Naive thymus-derived CD8-positive, alpha-beta T cell (primary cell): ENCODE data around the gene UROC1. TPM values are rescaled to one million over a fixed set of nuclear protein-coding genes. Genes with fewer than 3 reads are reported as not detected.
"Not testable (repeated sequence)": the region's sequence is repeated elsewhere in the genome, so short reads cannot be mapped to it uniquely, and the experiment has no call there.

Source experiments
- ATAC-seq, 2 donors: fragments of 150-1000 bp; cut with Tn5 transposase in 1 of 2; sonication (Bioruptor Pico), chemical (Tn5 transposase) in 1 of 2; 1 replicate in 1 of 2; 2 replicates in 1 of 2; pipeline ENCODE4 v1.10.0; 2021; ENCODE audit warnings: mild to moderate bottlenecking in 2 of 2, moderate library complexity in 2 of 2
- POLR2A ChIA-PET: fragments of 350-600 bp; sonication (Branson Sonifier 250); formaldehyde crosslinking; loops from one replicate; lab custom pipeline; 2021; ENCODE audit warnings: antibody characterized with exemption; lab: Charles Lee
- DNase-seq, 10 donors: peaks; one replicate each; pipeline versions ENCODE4 v3.0.0 to v3.0.0-alpha.2; 2020 to 2022
- H3K27ac Mint-ChIP-seq, 10 donors: one replicate each; pipeline ENCODE4 v1.8.0; 2020 to 2022; ENCODE audit warnings: mild to moderate bottlenecking in 10 of 10, mixed read lengths in 10 of 10, moderate library complexity in 4 of 10, inconsistent platforms in 1 of 10
- H3K27me3 Mint-ChIP-seq, 5 donors: one replicate each; pipeline ENCODE4 v1.8.0; 2021 to 2022; ENCODE audit warnings: mixed read lengths in 5 of 5
- H3K36me3 Mint-ChIP-seq, 3 donors: one replicate each; pipeline ENCODE4 v1.8.0; 2020 to 2022; ENCODE audit warnings: mixed read lengths in 3 of 3, mild to moderate bottlenecking in 2 of 3, inconsistent platforms in 1 of 3
- H3K4me1 Mint-ChIP-seq, 4 donors: one replicate each; pipeline ENCODE4 v1.8.0; 2021 to 2022; ENCODE audit warnings: mixed read lengths in 4 of 4
- H3K4me3 Mint-ChIP-seq, 10 donors: one replicate each; pipeline ENCODE4 v1.8.0; 2020 to 2022; ENCODE audit warnings: mild to moderate bottlenecking in 10 of 10, mixed read lengths in 10 of 10, moderate library complexity in 6 of 10, inconsistent platforms in 1 of 10
- H3K9me3 Mint-ChIP-seq, 9 donors: one replicate each; pipeline ENCODE4 v1.8.0; 2020 to 2022; ENCODE audit warnings: mixed read lengths in 9 of 9, mild to moderate bottlenecking in 3 of 9, inconsistent platforms in 1 of 9, moderate library complexity in 1 of 9
- polyA plus RNA-seq, 3 donors: library from polyadenylated mRNA; unstranded; fragments of 300-500 nt; fragmentation: Illumina TruSeq; gene quantifications; one replicate each; pipeline ENCODE4 v1.2.3, GENCODE V29; 2021
- total RNA-seq, 8 experiments: library from RNA in 2 of 8; stranded (reverse) in 2 of 8; gene quantifications; one replicate each; pipeline ENCODE4 v1.2.3 and lab custom pipeline; 2021 to 2026

Gene UROC1
- total and polyA plus RNA-seq, 5 experiments from 2014 or later: 0.07 to 0.67 (median 0.11) TPM

- Mint-ChIP-seq H3K4me3 (no peak overlapping the region), H3K36me3 (no peaks in the 10 kb centered on the region), H3K27ac (no peak overlapping the region), H3K4me1 (peaks cover 0 to 9% (median 3%) of the 10 kb centered on the region in 4 donors), H3K27me3 (peaks cover 1 to 25% (median 14%) of the 10 kb centered on the region in 5 donors), H3K9me3 (no peaks in the 10 kb centered on the region)
- DNase-seq: peak in 1 of 10 donors; percentile 51
- POLR2A ChIA-PET: no interaction called here
- ATAC-seq: no peak
Observed at GRCh38 chr3:126536126-126536525, 18.6 kb upstream of the UROC1 start.

GRCh38 chr3:126535636-126536035 lies 18.1 kb upstream of the UROC1 start:
- POLR2A ChIA-PET: no interaction called here
- peaks cover 1 to 21% (median 14%) of the 10 kb centered on the region in 5 donors for H3K27me3 Mint-ChIP-seq
- peaks cover 0 to 5% (median 2%) of the 10 kb centered on the region in 4 donors for H3K4me1 Mint-ChIP-seq
- H3K36me3 Mint-ChIP-seq: no peaks in the 10 kb centered on the region
- ATAC-seq (no peak), DNase-seq (no peak)
- H3K9me3 Mint-ChIP-seq: no peaks in the 10 kb centered on the region
- no peak overlapping the region for H3K27ac Mint-ChIP-seq
- no peak overlapping the region for H3K4me3 Mint-ChIP-seq

GRCh38 chr3:126534716-126535115 lies 17.1 kb upstream of the UROC1 start:
- H3K27ac Mint-ChIP-seq, DNase-seq, H3K4me1 Mint-ChIP-seq, H3K9me3 Mint-ChIP-seq, ATAC-seq, H3K4me3 Mint-ChIP-seq, H3K36me3 Mint-ChIP-seq, POLR2A ChIA-PET: not testable (repeated sequence)
- H3K27me3 Mint-ChIP-seq: peaks cover 1 to 18% (median 11%) of the 10 kb centered on the region in 5 donors

- no peaks in the 10 kb centered on the region for H3K9me3 Mint-ChIP-seq
Observed at GRCh38 chr3:126533506-126533905, 15.9 kb upstream of the UROC1 start.

GRCh38 chr3:126531051-126531330 lies 13.4 kb upstream of the UROC1 start:
- no peak for ATAC-seq

More at GRCh38 chr3:126533506-126533905, 15.9 kb upstream of the UROC1 start:
- Mint-ChIP-seq H3K36me3 (no peaks in the 10 kb centered on the region), H3K4me1 (peaks cover 0 to 9% (median 0%) of the 10 kb centered on the region in 4 donors), H3K4me3 (no peak overlapping the region), H3K27me3 (peaks cover 1 to 18% (median 11%) of the 10 kb centered on the region in 5 donors), H3K27ac (no peak overlapping the region)
- no peak for ATAC-seq
- POLR2A ChIA-PET: no interaction called here
- DNase-seq: no peak

GRCh38 chr3:126530171-126531050 lies 12.8 kb upstream of the UROC1 start:
- DNase-seq (peak in 1 of 10 donors; percentile 59), ATAC-seq (no peak)
- H3K4me1 Mint-ChIP-seq: peaks cover 0 to 10% (median 0%) of the 10 kb centered on the region in 4 donors
- H3K27ac Mint-ChIP-seq: peak overlapping the region in 1 of 10 donors; percentile 26
- H3K27me3 Mint-ChIP-seq: peaks cover 0 to 23% (median 6%) of the 10 kb centered on the region in 5 donors
- POLR2A ChIA-PET: no interaction called here
- no peaks in the 10 kb centered on the region for H3K36me3 Mint-ChIP-seq
- H3K4me3 Mint-ChIP-seq: no peak overlapping the region
- no peaks in the 10 kb centered on the region for H3K9me3 Mint-ChIP-seq

More at GRCh38 chr3:126531051-126531330, 13.4 kb upstream of the UROC1 start:
- H3K27me3 Mint-ChIP-seq: peaks cover 0 to 19% (median 7%) of the 10 kb centered on the region in 5 donors
- POLR2A ChIA-PET: no interaction called here
- H3K27ac Mint-ChIP-seq: no peak overlapping the region
- H3K9me3 Mint-ChIP-seq: no peaks in the 10 kb centered on the region
- peak in 1 of 10 donors; percentile 21 for DNase-seq
- H3K4me1 Mint-ChIP-seq: peaks cover 0 to 10% (median 0%) of the 10 kb centered on the region in 4 donors
- H3K36me3 Mint-ChIP-seq: no peaks in the 10 kb centered on the region
- no peak overlapping the region for H3K4me3 Mint-ChIP-seq

GRCh38 chr3:126529585-126530170 lies 12.1 kb upstream of the UROC1 start:
- peaks cover 0 to 23% (median 5%) of the 10 kb centered on the region in 5 donors for H3K27me3 Mint-ChIP-seq
- H3K4me3 Mint-ChIP-seq: no peak overlapping the region
- H3K36me3 Mint-ChIP-seq: no peaks in the 10 kb centered on the region
- POLR2A ChIA-PET: no interaction called here
- ATAC-seq (no peak), DNase-seq (peak in 1 of 10 donors; percentile 50)
- no peaks in the 10 kb centered on the region for H3K9me3 Mint-ChIP-seq
- peaks cover 0 to 10% (median 0%) of the 10 kb centered on the region in 4 donors for H3K4me1 Mint-ChIP-seq
- no peak overlapping the region for H3K27ac Mint-ChIP-seq

- ATAC-seq (no peak), DNase-seq (peak in 1 of 10 donors; percentile 44)
- Mint-ChIP-seq H3K4me3 (no peak overlapping the region), H3K27me3 (peaks cover 0 to 18% (median 2%) of the 10 kb centered on the region in 5 donors), H3K36me3 (no peaks in the 10 kb centered on the region), H3K4me1 (peaks cover 0 to 10% (median 0%) of the 10 kb centered on the region in 4 donors), H3K9me3 (no peaks in the 10 kb centered on the region), H3K27ac (peak overlapping the region in 1 of 10 donors; percentile 1)
- POLR2A ChIA-PET: no interaction called here
Observed at GRCh38 chr3:126528800-126529541, 11.4 kb upstream of the UROC1 start.

GRCh38 chr3:126528419-126528799 lies 10.8 kb upstream of the UROC1 start:
- Mint-ChIP-seq H3K27ac (no peak overlapping the region), H3K9me3 (no peaks in the 10 kb centered on the region), H3K27me3 (peaks cover 0 to 18% (median 2%) of the 10 kb centered on the region in 5 donors), H3K4me1 (peaks cover 0 to 10% (median 0%) of the 10 kb centered on the region in 4 donors), H3K36me3 (no peaks in the 10 kb centered on the region), H3K4me3 (no peak overlapping the region)
- POLR2A ChIA-PET: no interaction called here
- DNase-seq (peak in 1 of 10 donors; percentile 43), ATAC-seq (no peak)

- H3K4me1 Mint-ChIP-seq: peaks cover 0 to 10% (median 0%) of the 10 kb centered on the region in 4 donors
- H3K4me3 Mint-ChIP-seq: no peak overlapping the region
- no peaks in the 10 kb centered on the region for H3K36me3 Mint-ChIP-seq
- H3K27me3 Mint-ChIP-seq: peaks cover 2 to 26% (median 7%) of the 10 kb centered on the region in 5 donors
- peak in 1 of 10 donors; percentile 35 for DNase-seq
- no peak for ATAC-seq
- POLR2A ChIA-PET: no interaction called here
- H3K9me3 Mint-ChIP-seq: no peaks in the 10 kb centered on the region
- peak overlapping the region in 2 of 10 donors; percentile 13 to 28 for H3K27ac Mint-ChIP-seq
Observed at GRCh38 chr3:126527455-126528211, 10.1 kb upstream of the UROC1 start.

- Mint-ChIP-seq H3K36me3 (no peaks in the 10 kb centered on the region), H3K9me3 (no peaks in the 10 kb centered on the region), H3K27ac (no peak overlapping the region), H3K4me3 (no peak overlapping the region), H3K27me3 (peaks cover 4 to 32% (median 13%) of the 10 kb centered on the region in 5 donors), H3K4me1 (peaks cover 0 to 10% (median 3%) of the 10 kb centered on the region in 4 donors)
- ATAC-seq (no peak), DNase-seq (peak in 1 of 10 donors; percentile 50)
- POLR2A ChIA-PET: no interaction called here
Observed at GRCh38 chr3:126527006-126527405, 9.4 kb upstream of the UROC1 start.

GRCh38 chr3:126526668-126527005 lies 9.1 kb upstream of the UROC1 start:
- DNase-seq (no peak), ATAC-seq (no peak)
- Mint-ChIP-seq H3K27me3 (peaks cover 4 to 36% (median 14%) of the 10 kb centered on the region in 5 donors), H3K27ac (no peak overlapping the region), H3K9me3 (no peaks in the 10 kb centered on the region), H3K4me1 (peaks cover 0 to 10% (median 3%) of the 10 kb centered on the region in 4 donors), H3K36me3 (no peaks in the 10 kb centered on the region), H3K4me3 (no peak overlapping the region)
- POLR2A ChIA-PET: no interaction called here
